NCI-H774 (cell line): ENCODE measurements around the gene C16orf95.

Experiments
- DNase-seq: peaks from one replicate; lab custom pipeline; 2025; lab: John Stamatoyannopoulos, UW

Gene C16orf95

GRCh38 chr16:87332150-87332549, 15.0 kb upstream of the C16orf95 start:
- no peak for DNase-seq

- DNase-seq, result no peak
Observed at GRCh38 chr16:87331241-87331801, 14.1 kb upstream of the C16orf95 start.

- no peak for DNase-seq
Observed at GRCh38 chr16:87330646-87331045, 13.5 kb upstream of the C16orf95 start.

GRCh38 chr16:87330257-87330624, 13.0 kb upstream of the C16orf95 start:
- no peak for DNase-seq

DNA sequence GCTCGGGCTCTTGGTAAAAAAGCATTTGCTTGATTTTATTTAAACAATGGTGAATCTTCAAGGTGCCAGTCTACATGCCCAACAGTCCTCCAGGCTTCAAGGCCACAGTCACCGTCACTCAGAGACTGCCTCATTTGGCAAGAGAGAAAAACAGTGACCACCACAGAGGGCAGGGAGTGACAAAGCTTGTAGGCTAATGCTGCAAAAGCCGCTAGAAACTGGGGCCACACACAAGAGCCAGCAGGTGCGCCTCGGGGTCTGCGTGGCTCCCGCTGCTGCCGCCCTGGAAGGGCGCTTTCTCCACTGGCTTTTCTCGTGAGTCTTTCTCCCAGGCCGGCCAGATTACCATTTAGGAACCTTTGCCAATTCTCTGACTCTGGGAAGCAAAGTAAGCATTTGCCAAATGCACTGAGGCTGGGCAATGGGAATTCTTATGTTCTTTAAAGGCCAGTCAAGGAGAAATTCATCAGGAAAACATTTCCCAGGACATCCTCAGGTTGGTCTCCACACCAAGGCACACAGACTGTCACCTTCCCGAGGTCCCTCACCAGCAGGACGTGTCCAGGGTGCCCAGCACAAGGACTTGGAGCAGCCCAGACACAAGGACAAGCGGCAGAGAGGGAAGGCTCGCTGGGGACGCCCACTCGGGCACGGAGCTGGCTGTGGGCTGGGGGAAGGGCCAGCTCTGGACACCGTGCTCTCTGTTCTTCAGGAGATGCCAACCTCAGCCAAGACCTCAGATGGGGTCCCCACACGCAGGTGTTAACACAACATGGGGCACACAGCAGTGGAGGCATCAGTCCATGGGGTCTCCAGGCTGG, 12.5 kb upstream of the C16orf95 start:
- no peak for DNase-seq

DNA sequence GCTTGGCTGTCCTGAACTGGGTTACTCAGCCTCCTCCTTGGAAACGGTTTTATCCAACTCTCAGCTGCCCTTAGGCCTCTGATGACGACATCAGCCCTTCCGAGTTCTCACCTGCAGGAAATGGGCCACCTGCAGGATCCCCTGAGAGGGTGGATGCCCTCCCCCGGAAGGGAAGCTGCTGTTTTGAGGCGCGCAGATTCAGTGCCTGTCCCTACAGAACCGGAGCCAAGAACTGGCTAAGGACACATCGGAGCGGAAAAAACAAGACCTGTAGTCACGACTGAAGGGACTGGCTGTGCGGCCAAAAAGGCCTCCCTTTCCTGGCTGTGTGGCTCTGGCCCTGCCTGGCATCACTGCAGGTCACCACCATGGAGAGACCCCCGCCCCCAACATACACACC, 11.7 kb upstream of the C16orf95 start:
- no peak for DNase-seq

GRCh38 chr16:87327798-87328495, 10.8 kb upstream of the C16orf95 start:
- DNase-seq, result no peak

GRCh38 chr16:87326151-87326571, 9.0 kb upstream of the C16orf95 start:
- DNase-seq, result no peak

GRCh38 chr16:87325423-87325858, 8.2 kb upstream of the C16orf95 start:
- no peak for DNase-seq

DNA sequence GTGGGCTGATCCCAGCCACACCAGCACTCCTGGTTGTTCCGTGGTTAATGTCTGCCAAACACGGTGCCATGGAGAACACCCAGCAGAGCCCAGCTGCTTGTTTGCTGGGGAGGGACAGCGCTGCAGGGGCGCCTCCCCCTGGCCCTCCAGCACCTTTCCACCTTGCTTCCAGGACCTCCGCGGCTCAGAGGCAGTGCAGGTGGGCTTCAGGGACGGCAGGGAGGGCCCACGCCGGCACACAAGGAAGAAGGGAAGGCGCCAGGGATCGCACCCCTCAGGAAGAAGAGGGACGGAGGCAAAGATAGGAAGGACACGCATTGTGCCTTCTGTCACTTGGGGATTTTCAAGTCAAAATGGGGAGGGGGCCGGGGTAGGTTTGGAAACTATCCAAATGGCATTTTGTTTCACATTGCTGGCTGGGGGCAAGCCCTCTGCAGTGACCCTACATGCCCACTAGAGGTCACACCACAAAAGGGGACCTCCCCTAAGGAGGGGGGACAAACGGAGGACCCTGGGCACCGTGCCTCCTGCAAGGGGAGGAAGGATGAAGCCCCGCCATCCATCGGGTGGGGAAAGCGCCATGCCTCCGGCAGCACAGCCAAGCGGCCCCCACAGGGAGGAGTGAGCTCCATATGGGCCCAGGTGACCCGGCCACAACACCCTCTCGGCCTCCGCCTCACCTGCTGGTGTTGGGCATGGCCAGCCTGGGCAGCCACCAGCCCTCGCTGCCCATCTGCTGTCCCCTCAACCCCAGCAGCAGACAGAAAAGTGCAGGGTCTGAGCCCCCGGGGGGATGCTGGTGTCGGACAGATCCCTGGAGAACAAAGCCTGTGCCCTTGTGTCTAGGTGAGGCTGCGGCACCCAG, 7.5 kb upstream of the C16orf95 start:
- no peak for DNase-seq

GRCh38 chr16:87323727-87324410, 6.7 kb upstream of the C16orf95 start:
- no peak for DNase-seq

- DNase-seq, result no peak
Observed at GRCh38 chr16:87322833-87323726, 5.9 kb upstream of the C16orf95 start.

- DNase-seq, result no peak
Observed at GRCh38 chr16:87322360-87322759, 5.2 kb upstream of the C16orf95 start.

GRCh38 chr16:87321336-87322107, 4.3 kb upstream of the C16orf95 start:
- DNase-seq, result no peak

DNA sequence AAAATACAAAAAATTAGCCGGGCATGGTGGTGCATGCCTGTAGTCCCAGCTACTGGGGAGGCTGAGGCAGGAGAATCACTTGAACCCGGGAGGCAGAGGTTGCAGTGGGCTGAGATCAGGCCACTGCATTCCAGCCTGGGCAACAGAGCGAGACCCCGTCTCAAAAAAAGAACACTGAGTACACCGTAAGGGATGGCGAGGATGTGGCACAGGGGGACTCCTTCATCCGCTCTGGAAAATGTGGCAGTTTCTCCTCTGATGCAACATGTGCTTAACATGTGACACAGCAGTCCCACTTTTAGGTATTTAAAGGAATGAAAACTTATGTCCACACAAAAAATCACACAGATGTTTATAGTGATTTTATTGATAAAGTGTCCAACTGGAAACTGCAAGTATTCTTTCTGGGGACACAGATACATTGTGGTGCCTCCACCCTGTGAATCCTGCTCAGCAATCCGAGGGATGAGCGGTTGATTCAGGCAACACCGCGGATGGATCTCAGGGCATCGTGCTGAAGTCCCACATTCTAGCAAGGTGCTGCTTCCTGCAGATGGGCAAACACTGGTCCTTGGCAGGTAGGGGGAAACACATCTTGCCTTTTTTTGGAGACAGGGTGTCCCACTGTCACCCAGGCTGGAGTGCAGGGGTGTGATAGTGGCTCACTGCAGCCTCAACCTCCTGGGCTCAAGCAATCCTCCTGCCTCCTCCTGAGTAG, 3.5 kb upstream of the C16orf95 start:
- no peak for DNase-seq

DNA sequence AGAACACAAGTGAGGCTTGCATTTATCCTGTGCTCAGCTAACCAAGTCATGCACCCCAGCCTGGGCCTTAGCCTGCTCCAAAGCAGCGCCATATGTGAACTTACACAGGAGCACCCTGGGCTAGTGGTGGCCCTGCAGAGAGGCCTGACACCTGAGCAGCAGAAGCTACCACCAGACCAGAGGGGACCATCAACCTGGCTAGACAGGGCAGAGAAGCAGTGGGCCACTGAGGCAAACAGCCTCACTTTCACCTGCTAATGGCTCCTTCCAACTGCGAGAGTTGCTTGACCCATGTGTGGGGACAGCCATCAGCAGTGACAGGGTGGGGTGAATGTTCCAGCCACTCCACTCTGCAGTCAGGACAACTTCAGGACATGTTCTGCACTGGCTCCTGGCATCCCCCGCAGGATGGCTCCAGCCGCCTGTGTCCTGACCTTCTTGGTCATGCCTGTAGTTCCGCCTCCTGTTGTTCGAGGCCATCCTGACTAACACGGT, 2.9 kb upstream of the C16orf95 start:
- no peak for DNase-seq

- DNase-seq, result no peak
Observed at GRCh38 chr16:87319011-87319410, 1.8 kb upstream of the C16orf95 start.

- DNase-seq, result no peak
Observed at GRCh38 chr16:87317750-87318644, 805 bp upstream of the C16orf95 start.
